IPS-20b (cell line): ENCODE results near the gene MAP3K21.

Experiments
- H3K27ac ChIP-seq: one replicate; pipeline ENCODE4 v1.5.1; 2013; ENCODE audit warnings: low read length
- H3K27me3 ChIP-seq: 2 replicates; pipeline ENCODE4 v1.6.1; 2013; ENCODE audit warnings: mild to moderate bottlenecking, low read length, inconsistent platforms; ENCODE audit not compliant: insufficient read depth
- H3K36me3 ChIP-seq: 2 replicates; pipeline ENCODE4 v1.6.1; 2013; ENCODE audit warnings: low read depth, mild to moderate bottlenecking, inconsistent platforms, low read length, moderate library complexity; ENCODE audit not compliant: insufficient read depth
- H3K4me1 ChIP-seq: 2 replicates; pipeline ENCODE4 v1.6.1; 2013; ENCODE audit warnings: mild to moderate bottlenecking, control low read depth, inconsistent platforms, low read length, moderate library complexity; ENCODE audit not compliant: insufficient read depth
- H3K4me3 ChIP-seq: 2 replicates; pipeline ENCODE4 v1.5.1; 2013; ENCODE audit warnings: mild to moderate bottlenecking, low read length, inconsistent platforms
- H3K9ac ChIP-seq: 2 replicates; pipeline ENCODE4 v1.6.1; 2013; ENCODE audit warnings: low read depth, mild to moderate bottlenecking, inconsistent platforms, low read length, moderate library complexity
- H3K9me3 ChIP-seq: 2 replicates; pipeline ENCODE4 v1.6.1; 2013; ENCODE audit warnings: mild to moderate bottlenecking, low read depth, low read length, inconsistent platforms; ENCODE audit not compliant: insufficient read depth

MAP3K21 gene

GRCh38 chr1:233431753-233432403, 104.4 kb downstream of the MAP3K21 start:
- no peak overlapping the region for H3K9ac ChIP-seq
- no peaks in the 10 kb centered on the region for H3K4me1 ChIP-seq
- no peak overlapping the region for H3K4me3 ChIP-seq
- H3K27ac ChIP-seq, result no peak overlapping the region
- no peaks in the 10 kb centered on the region for H3K36me3 ChIP-seq
- H3K9me3 ChIP-seq, result no peaks in the 10 kb centered on the region
- H3K27me3 ChIP-seq, result no peaks in the 10 kb centered on the region

DNA sequence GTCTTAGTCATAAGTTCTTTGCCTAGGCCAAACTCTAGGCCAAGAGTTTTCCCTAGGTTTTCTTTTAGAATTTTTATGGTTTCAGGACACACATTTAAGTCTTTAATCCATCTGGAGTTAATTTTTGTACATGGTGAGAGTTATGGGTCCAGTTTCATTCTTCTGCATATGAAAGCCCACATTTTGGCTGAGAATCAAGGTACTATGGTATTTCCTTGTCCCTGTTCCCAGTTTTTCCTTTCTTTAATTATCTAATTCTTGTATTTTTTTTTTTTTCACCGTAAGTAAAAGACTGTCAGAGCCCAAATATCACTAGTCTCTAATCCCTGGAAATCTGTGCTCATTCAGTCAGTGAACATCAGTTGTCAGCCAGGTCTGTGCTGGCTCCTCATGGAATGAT, 105.4 kb downstream of the MAP3K21 start:
- Histone ChIP-seq H3K9me3 (no peaks in the 10 kb centered on the region), H3K27me3 (no peaks in the 10 kb centered on the region), H3K27ac (no peak overlapping the region), H3K9ac (no peak overlapping the region), H3K4me1 (no peaks in the 10 kb centered on the region), H3K4me3 (no peak overlapping the region), H3K36me3 (no peaks in the 10 kb centered on the region)

- Histone ChIP-seq H3K9ac (no peak overlapping the region), H3K27me3 (no peaks in the 10 kb centered on the region), H3K4me1 (no peaks in the 10 kb centered on the region), H3K4me3 (no peak overlapping the region), H3K9me3 (no peaks in the 10 kb centered on the region), H3K36me3 (no peaks in the 10 kb centered on the region), H3K27ac (no peak overlapping the region)
These were observed 106.1 kb downstream of the MAP3K21 start for GRCh38 chr1:233433436-233434210.
